OCI-LY1 (cell line): ENCODE results near the gene TCEA3.

ENCODE experiments used
- EZH2 ChIP-seq: fragments of 200-600 bp; sonication (generic), shearing (Covaris generic); IDR thresholded peaks from 2 replicates; pipeline ENCODE4 v1.8.0; 2017; ENCODE audit warnings: borderline replicate concordance, mixed run types, mild to moderate bottlenecking, antibody characterized with exemption, low read length, moderate library complexity, mixed read lengths
- TF ChIP-seq, protein P1 (sequence below): fragments of 200-600 bp; sonication (generic), shearing (Covaris generic); IDR thresholded peaks from 2 replicates; pipeline ENCODE4 v1.5.1; 2017; ENCODE audit warnings: mild to moderate bottlenecking, antibody characterized with exemption, low read length, moderate library complexity, mixed read lengths

DNA sequence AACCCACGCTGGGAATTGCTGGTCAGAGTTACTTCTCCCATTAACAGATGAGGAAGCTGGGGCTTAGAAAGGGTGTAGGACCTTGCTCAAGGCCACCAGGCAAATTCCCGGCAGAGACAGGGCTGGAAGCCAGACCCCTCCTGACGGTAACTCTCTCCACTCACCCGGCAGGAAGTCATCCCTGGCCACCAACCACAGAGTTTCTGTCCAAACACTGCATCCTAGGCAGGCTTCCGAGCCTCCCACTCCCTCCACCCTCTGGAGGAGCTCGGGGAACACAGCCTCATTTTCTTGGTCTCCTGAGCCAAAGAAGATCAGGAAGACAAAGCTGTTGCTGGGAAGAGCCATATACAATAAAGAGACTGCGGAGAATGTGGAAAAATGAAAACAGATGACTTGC is 29.9 kb downstream of the TCEA3 start:
- TF ChIP-seq, protein P1, sequence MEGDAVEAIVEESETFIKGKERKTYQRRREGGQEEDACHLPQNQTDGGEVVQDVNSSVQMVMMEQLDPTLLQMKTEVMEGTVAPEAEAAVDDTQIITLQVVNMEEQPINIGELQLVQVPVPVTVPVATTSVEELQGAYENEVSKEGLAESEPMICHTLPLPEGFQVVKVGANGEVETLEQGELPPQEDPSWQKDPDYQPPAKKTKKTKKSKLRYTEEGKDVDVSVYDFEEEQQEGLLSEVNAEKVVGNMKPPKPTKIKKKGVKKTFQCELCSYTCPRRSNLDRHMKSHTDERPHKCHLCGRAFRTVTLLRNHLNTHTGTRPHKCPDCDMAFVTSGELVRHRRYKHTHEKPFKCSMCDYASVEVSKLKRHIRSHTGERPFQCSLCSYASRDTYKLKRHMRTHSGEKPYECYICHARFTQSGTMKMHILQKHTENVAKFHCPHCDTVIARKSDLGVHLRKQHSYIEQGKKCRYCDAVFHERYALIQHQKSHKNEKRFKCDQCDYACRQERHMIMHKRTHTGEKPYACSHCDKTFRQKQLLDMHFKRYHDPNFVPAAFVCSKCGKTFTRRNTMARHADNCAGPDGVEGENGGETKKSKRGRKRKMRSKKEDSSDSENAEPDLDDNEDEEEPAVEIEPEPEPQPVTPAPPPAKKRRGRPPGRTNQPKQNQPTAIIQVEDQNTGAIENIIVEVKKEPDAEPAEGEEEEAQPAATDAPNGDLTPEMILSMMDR = no peak
- no peak for TF ChIP-seq EZH2
